Lower lobe of right lung (tissue), 2 donors: Measurements from ENCODE around the gene RAB40B. TPM values are rescaled to one million over a fixed set of nuclear protein-coding genes. Genes with fewer than 3 reads are reported as not detected.

ENCODE experiments used
- ATAC-seq, 2 donors: fragments of 200-7000 bp; cut with Tn5 transposase; one replicate each; pipeline ENCODE4 v1.9.1; 2020 to 2022; ENCODE audit warnings: mild to moderate bottlenecking in 2 of 2, moderate library complexity in 2 of 2
- DNase-seq: peaks from one replicate; pipeline ENCODE4 v3.0.0-alpha.2; 2020
- H3K27ac ChIP-seq: fragments of 200-600 bp; one replicate; pipeline ENCODE4 v1.8.0; 2022
- H3K27me3 ChIP-seq: fragments of 200-600 bp; one replicate; pipeline ENCODE4 v1.8.0; 2022; ENCODE audit warnings: low read depth
- H3K36me3 ChIP-seq: fragments of 200-600 bp; one replicate; pipeline ENCODE4 v1.8.0; 2022; ENCODE audit warnings: mild to moderate bottlenecking
- H3K4me1 ChIP-seq: fragments of 200-600 bp; one replicate; pipeline ENCODE4 v1.8.0; 2022
- H3K4me3 ChIP-seq: fragments of 200-600 bp; one replicate; pipeline ENCODE4 v1.8.0; 2022; ENCODE audit warnings: mild to moderate bottlenecking
- H3K9me3 ChIP-seq: fragments of 200-600 bp; one replicate; pipeline ENCODE4 v1.8.0; 2022
- intact Hi-C: fragments of 100-400 bp; cut with DNase I; formaldehyde crosslinking; loops from one replicate; pipeline ENCODE4 v1.11.0; 2022
- total RNA-seq: library from RNA; stranded (reverse); fragmentation: NEBNext Ultra II Directional; extraction: Animal tissue kit (Norgen Biotek cat#: 25700); gene quantifications from one replicate; pipeline ENCODE4 v1.2.1, GENCODE V29; 2021
- TF ChIP-seq, protein P1 (sequence below): fragments of 200-600 bp; IDR thresholded peaks from one replicate; pipeline ENCODE4 v1.8.0; 2022; ENCODE audit warnings: antibody characterized with exemption, mild to moderate bottlenecking
- donor health status: DM: no; HTN: yes; CAD: no; lungs with severe emphysema.

Gene RAB40B
- total RNA-seq, 1 donor from 2014 or later = 10.2 TPM

DNA sequence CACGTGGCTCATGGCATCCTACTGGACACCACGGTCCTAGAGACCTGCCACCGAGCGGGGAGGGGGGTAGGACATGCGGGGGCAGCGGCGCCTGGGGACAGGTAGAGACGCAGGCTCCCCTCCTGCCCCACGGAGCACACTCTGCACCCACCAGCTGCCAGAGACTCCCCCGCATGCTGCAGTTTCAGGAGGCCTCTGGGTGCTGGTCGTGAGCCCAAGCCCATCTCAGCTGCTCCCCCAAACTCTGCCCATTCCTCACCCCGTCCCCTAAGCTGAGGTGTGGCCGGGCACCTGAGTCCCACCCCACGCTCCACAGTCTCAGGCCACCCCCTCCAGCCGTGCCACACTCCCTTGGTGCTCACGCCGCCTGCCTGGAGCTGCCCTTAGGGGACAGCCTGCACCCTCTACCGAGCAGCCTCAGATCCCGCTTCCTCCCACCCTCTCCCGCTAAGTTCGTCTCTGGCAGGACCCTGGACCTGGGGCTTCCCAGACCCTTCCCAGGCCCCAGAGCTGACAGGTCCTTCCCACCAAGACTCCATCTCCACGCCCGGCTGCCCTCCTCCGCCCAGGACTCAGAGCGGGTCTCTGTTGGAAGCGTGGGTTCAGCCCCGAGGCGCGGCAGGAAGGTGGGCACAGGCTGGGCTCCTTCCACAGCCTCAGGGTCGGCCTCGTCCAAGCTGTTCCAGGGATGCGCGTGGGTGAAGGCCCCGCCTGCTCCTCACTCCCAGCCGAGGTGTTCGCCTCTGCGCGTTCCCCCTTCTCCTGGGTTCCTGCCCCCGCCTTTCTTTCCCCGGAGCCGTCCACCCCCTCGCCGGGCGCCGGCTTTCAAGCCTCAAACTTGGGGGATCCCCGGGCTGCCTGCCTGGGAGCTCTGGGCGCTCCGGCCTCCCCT lies 1.3 kb downstream of the RAB40B start:
- DNase-seq (no peak), ATAC-seq (peak in 1 of 2 donors; percentile 3)
- TF ChIP-seq, protein P1, sequence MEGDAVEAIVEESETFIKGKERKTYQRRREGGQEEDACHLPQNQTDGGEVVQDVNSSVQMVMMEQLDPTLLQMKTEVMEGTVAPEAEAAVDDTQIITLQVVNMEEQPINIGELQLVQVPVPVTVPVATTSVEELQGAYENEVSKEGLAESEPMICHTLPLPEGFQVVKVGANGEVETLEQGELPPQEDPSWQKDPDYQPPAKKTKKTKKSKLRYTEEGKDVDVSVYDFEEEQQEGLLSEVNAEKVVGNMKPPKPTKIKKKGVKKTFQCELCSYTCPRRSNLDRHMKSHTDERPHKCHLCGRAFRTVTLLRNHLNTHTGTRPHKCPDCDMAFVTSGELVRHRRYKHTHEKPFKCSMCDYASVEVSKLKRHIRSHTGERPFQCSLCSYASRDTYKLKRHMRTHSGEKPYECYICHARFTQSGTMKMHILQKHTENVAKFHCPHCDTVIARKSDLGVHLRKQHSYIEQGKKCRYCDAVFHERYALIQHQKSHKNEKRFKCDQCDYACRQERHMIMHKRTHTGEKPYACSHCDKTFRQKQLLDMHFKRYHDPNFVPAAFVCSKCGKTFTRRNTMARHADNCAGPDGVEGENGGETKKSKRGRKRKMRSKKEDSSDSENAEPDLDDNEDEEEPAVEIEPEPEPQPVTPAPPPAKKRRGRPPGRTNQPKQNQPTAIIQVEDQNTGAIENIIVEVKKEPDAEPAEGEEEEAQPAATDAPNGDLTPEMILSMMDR = no peak
- H3K4me3 ChIP-seq = peak overlapping the region; percentile 70
- H3K9me3 ChIP-seq = peaks cover 8% of the 10 kb centered on the region
- H3K36me3 ChIP-seq = no peaks in the 10 kb centered on the region
- H3K4me1 ChIP-seq = peaks cover 17% of the 10 kb centered on the region
- no peaks in the 10 kb centered on the region for H3K27me3 ChIP-seq
- no peak overlapping the region for H3K27ac ChIP-seq
- intact Hi-C loops = no loop called here

DNA sequence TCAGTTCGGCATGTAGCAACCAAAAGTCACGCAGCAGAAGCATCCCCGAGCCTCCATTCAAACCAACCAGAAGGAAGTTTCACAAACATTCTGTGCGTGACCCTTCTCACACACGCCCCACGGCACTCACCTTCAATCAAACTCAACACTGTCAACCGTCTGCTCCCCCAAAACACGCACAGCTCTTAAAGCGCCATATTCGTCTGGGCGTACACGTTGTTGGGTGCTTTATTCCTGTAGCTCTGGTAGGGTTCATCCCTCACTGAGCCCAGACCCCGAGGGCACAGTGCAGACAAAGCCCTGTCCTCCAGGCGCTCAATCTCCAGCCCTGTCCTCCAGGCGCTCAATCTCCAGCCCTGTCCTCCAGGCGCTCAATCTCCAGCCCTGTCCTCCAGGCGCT lies 2.2 kb downstream of the RAB40B start:
- intact Hi-C loops = no loop called here
- peaks cover 8% of the 10 kb centered on the region for H3K9me3 ChIP-seq
- TF ChIP-seq, protein P1 = no peak
- ATAC-seq (no peak), DNase-seq (no peak)
- H3K27ac ChIP-seq = no peak overlapping the region
- no peak overlapping the region for H3K4me3 ChIP-seq
- no peaks in the 10 kb centered on the region for H3K27me3 ChIP-seq
- peaks cover 17% of the 10 kb centered on the region for H3K4me1 ChIP-seq
- no peaks in the 10 kb centered on the region for H3K36me3 ChIP-seq

DNA sequence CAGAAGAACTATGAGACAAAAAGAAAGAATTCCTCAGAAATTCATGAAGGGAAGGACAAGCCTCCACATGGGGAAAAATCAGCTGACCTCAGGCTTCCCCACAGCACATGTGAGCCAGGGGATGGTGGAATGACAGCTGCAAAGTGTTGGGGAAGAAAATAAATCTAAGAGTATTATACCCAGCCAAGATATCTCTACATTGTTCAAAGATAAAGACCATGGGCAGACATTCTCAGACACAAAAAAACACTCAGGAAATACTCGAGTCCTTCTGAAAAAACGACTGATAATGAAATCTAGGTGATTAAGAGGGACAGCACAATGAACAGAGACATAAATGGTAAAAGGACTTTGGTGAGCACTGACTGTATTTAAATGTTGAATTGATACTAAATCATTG lies 3.9 kb downstream of the RAB40B start:
- no peak overlapping the region for H3K27ac ChIP-seq
- TF ChIP-seq, protein P1 = no peak
- no peak overlapping the region for H3K4me3 ChIP-seq
- H3K9me3 ChIP-seq = peaks cover 8% of the 10 kb centered on the region
- intact Hi-C loops = no loop called here
- no peaks in the 10 kb centered on the region for H3K36me3 ChIP-seq
- peaks cover 17% of the 10 kb centered on the region for H3K4me1 ChIP-seq
- no peak for DNase-seq
- H3K27me3 ChIP-seq = no peaks in the 10 kb centered on the region
- ATAC-seq = no peak

DNA sequence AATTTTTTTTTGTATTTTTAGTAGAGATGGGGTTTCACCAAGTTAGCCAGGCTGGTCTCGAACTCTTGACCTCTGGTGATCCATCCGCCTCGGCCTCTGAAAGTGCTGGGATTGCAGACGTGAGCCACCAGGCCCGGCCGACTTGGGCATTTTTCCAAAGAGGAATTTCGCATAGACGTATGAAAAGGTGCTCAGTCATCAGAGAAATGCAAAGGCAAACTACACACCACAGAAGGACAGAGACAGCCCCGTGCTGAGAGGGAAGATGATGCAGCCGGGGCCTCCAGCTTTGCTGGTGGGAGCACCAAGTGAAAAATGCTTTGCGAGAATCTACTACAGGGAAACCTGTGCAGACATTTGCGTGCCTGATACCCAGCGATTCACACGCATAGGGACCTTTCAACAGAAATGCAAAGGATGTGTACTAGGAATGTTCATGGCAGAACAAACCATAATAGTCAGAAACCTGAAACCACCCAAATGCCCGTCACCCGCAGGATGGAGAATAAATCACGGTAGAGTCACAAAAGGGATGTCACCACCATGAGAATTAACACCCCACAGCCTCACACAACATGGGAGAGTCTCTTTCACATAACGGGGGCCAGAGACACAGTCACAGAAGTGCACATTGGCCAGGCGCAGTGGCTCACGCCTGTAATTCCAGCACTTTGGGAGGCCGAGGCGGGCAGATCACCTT lies 5.2 kb downstream of the RAB40B start:
- no peak for ATAC-seq
- Histone ChIP-seq H3K27me3 (no peaks in the 10 kb centered on the region), H3K4me3 (no peak overlapping the region), H3K36me3 (no peaks in the 10 kb centered on the region), H3K4me1 (peaks cover 11% of the 10 kb centered on the region), H3K27ac (no peak overlapping the region), H3K9me3 (peaks cover 8% of the 10 kb centered on the region)
- TF ChIP-seq, protein P1 = no peak
- intact Hi-C loops = no loop called here
- DNase-seq = no peak

DNA sequence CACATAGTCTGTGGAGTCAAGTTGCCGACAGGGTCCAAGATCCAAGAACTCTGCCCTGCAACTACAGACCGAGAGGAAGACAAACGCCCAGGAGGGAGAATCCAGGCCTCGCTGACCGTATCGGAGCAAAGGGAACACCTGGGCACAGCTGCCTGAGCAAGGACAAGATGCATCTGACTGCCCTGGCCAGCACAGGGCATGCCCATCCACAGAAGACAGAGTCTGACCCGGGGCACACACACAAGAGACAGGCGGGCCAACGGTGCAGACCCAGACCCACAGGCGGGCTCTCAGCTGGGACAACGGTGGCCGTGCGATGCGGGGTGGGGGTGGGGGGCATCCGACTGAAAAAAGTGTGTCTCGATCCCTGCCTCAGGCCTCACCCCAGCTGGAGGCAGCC lies 6.2 kb downstream of the RAB40B start:
- Histone ChIP-seq H3K9me3 (peaks cover 8% of the 10 kb centered on the region), H3K4me3 (no peak overlapping the region), H3K4me1 (peaks cover 6% of the 10 kb centered on the region), H3K27me3 (no peaks in the 10 kb centered on the region), H3K36me3 (no peaks in the 10 kb centered on the region), H3K27ac (no peak overlapping the region)
- ATAC-seq (no peak), DNase-seq (no peak)
- intact Hi-C loops = no loop called here
- TF ChIP-seq, protein P1 = no peak
